WERI-Rb-1 (cell line): Measurements from ENCODE around the gene ACRBP.

Experiments
- DNase-seq: peaks from one replicate; pipeline ENCODE4 v3.0.0-alpha.2; 2020
- H3K27ac ChIP-seq: fragments of 250-450 bp; sonication (Bioruptor Pico); 2 replicates; pipeline ENCODE4 v1.5.1; 2020; ENCODE audit warnings: mild to moderate bottlenecking, moderate library complexity
- H3K27me3 ChIP-seq: fragments of 250-450 bp; sonication (Bioruptor Pico); 2 replicates; pipeline ENCODE4 v1.5.1; 2021; ENCODE audit warnings: mild to moderate bottlenecking, low read depth, moderate library complexity; ENCODE audit not compliant: insufficient read depth, severe bottlenecking
- H3K36me3 ChIP-seq: fragments of 250-450 bp; sonication (Bioruptor Pico); 2 replicates; pipeline ENCODE4 v1.5.1; 2020; ENCODE audit warnings: mild to moderate bottlenecking, moderate library complexity
- H3K4me3 ChIP-seq: 2 replicates; pipeline ENCODE4 v1.5.1; 2011; ENCODE audit warnings: low read depth, mild to moderate bottlenecking, control low read depth, low read length
- H3K9me3 ChIP-seq: fragments of 250-450 bp; sonication (Bioruptor Pico); 2 replicates; pipeline ENCODE4 v1.5.1; 2021; ENCODE audit warnings: mild to moderate bottlenecking, moderate library complexity; ENCODE audit not compliant: severe bottlenecking
- TF ChIP-seq, protein P1 (sequence below): IDR thresholded peaks from 2 replicates; pipeline ENCODE4 v1.5.1; 2011; ENCODE audit warnings: low read depth, mild to moderate bottlenecking, control low read depth, inconsistent platforms, low read length

ACRBP gene

DNA sequence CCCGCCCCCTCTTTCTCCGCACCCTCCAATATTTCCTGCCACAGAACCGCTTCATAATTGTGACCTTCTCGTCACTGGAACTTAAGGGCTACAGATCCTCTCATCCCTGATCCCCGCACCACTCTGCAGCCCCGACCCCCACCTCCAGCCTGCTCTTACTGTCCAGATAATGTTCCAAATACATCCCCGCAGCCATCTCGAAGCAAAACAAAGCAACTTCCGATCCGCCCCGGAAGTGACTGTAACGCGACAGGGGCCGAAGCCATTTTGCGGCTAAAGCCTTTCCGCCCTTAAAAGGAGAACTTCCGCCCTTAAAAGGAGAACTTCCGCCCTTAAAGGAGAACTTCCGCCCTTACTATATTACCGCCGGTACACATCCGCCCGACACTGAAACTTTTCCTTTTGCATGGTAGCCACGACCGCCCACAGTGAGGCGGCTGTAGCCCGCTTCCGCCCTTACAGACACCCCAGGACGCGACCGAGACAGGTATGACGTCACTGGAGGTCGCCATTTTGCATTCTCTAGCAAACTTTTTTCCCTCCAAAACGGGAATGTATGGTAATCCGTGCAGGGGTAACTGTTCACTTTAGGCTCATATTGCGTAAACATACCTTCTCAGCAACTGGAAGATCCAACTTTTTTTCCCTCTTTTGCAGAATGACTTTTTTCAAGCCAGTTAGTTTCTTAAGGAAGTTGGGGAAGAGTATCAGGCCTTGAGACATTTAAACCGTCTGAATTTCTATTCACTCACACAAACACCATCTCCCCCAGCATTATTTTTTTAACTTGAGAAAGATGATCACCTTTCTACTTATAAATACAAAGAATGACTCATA is 15.9 kb upstream of the ACRBP start, which contains the start of gene ING4:
ING4 (minus strand) TSS at position 214 of the 837 bp plus-strand sequence; CDS start at position 196, 18 bp downstream.
- peak within 1 kb of the TSS; percentile 80 for H3K27ac ChIP-seq
- TF ChIP-seq, protein P1, sequence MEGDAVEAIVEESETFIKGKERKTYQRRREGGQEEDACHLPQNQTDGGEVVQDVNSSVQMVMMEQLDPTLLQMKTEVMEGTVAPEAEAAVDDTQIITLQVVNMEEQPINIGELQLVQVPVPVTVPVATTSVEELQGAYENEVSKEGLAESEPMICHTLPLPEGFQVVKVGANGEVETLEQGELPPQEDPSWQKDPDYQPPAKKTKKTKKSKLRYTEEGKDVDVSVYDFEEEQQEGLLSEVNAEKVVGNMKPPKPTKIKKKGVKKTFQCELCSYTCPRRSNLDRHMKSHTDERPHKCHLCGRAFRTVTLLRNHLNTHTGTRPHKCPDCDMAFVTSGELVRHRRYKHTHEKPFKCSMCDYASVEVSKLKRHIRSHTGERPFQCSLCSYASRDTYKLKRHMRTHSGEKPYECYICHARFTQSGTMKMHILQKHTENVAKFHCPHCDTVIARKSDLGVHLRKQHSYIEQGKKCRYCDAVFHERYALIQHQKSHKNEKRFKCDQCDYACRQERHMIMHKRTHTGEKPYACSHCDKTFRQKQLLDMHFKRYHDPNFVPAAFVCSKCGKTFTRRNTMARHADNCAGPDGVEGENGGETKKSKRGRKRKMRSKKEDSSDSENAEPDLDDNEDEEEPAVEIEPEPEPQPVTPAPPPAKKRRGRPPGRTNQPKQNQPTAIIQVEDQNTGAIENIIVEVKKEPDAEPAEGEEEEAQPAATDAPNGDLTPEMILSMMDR, result no peak
- H3K4me3 ChIP-seq, result peak within 1 kb of the TSS; percentile 72
- peak; percentile 98 for DNase-seq
- no peaks in the 10 kb centered on the region for H3K9me3 ChIP-seq
- H3K27me3 ChIP-seq, result no peaks in the 10 kb centered on the region
- H3K36me3 ChIP-seq, result peaks cover 20% of the 10 kb centered on the region

DNA sequence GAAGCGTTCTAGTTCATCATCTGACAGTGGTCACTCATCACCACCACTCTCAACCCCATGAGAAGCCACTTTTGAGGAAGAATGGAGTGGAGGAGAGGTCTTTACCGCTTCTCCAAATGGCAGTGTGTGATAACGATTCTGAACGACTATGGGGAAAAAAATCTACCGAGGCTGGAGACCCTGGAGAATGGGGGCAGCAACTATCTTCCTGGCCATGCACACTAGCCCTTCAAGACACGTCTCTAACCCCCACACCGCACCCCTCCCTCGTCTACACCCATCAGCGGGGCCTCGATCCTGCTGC is 15.3 kb upstream of the ACRBP start:
- TF ChIP-seq, protein P1, result no peak
- no peaks in the 10 kb centered on the region for H3K9me3 ChIP-seq
- peaks cover 15% of the 10 kb centered on the region for H3K36me3 ChIP-seq
- H3K4me3 ChIP-seq, result peak overlapping the region; percentile 72
- no peaks in the 10 kb centered on the region for H3K27me3 ChIP-seq
- peak overlapping the region; percentile 68 for H3K27ac ChIP-seq
- no peak for DNase-seq

DNA sequence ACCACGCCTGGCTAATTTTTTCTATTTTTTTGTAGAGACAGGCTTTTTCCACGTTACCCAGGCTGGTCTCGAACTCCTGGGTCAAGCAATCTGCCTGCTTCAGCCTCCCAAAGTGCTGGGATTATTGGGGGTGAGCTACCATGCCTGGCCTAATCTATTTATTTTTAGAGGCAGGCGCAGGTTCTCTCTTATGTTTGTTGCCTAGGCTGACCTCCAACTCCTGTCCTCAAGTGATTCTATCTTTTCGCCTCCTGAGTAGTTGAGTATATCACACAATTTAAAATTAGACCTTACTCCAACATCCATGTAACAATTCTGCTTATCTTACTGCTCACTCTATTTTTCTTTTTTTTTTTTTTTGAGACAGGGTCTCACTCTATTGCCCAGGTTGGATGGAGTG is 6.8 kb upstream of the ACRBP start:
- Histone ChIP-seq H3K9me3 (no peaks in the 10 kb centered on the region), H3K4me3 (no peak overlapping the region), H3K36me3 (peaks cover 53% of the 10 kb centered on the region), H3K27ac (no peak overlapping the region), H3K27me3 (no peaks in the 10 kb centered on the region)
- DNase-seq, result no peak
- TF ChIP-seq, protein P1, result no peak

DNA sequence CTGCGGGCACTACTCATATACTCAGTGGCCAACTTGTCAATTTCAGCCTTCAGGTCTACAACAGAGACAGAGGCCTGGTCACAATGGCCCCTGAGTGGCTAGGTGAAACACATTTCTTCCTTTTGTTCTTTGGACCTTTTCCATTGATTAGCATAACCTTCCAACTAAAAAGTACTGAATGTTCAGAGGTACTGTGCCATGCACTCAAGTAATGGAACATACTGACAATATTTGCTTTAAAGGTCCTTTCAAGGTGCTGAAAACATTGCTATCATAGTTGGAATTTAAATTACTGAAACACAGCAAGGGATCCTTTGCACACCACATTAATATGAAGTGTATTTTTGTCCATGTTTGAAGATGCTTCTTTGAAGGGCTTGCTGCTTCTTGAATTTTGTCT is 6.1 kb upstream of the ACRBP start:
- TF ChIP-seq, protein P1, result no peak
- no peak overlapping the region for H3K27ac ChIP-seq
- H3K9me3 ChIP-seq, result no peaks in the 10 kb centered on the region
- peaks cover 56% of the 10 kb centered on the region for H3K36me3 ChIP-seq
- H3K27me3 ChIP-seq, result no peaks in the 10 kb centered on the region
- no peak overlapping the region for H3K4me3 ChIP-seq
- no peak for DNase-seq

DNA sequence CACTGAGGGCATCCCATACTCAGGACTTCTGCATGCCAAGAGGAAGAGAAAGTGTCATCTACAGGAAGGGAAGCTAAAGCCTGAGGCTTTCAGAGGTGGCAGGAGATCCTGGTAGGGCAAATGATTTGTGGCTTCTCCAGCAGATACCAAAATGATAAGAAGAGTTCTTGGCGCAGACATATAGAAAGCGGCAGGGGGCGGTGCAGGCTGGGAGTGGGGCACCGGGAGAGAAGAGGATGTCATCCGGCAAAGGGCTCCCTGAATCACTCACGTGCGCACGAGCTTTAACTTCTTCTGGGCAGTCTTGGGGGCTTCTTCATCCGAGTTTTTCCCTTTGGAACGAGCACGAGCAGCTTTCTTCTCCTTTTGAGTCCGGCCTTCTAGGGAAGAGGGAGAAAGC is 5.2 kb upstream of the ACRBP start:
- Histone ChIP-seq H3K27me3 (no peaks in the 10 kb centered on the region), H3K4me3 (no peak overlapping the region), H3K36me3 (peaks cover 63% of the 10 kb centered on the region), H3K27ac (no peak overlapping the region), H3K9me3 (no peaks in the 10 kb centered on the region)
- TF ChIP-seq, protein P1, result no peak
- DNase-seq, result no peak

DNA sequence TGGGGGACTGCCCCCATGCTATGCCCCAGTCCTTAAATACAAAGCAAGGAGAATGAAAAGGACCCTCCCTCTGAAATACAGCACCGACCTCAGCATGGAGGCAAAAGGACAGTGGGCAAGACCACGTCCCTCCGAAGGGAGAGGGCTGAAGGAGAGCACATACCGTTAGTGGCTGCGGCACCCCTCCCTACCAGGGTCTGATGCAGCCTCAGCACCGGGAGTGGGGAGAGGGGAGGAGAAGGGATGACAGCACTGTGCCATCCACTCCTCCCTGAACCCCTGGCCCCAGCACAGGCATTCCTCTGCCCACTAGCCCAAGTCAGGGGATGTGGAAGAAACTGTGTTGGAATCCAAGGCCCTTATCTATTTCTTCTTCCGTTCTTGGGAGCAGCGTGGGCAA is 3.6 kb upstream of the ACRBP start:
- no peak overlapping the region for H3K4me3 ChIP-seq
- no peaks in the 10 kb centered on the region for H3K27me3 ChIP-seq
- TF ChIP-seq, protein P1, result no peak
- peaks cover 50% of the 10 kb centered on the region for H3K36me3 ChIP-seq
- no peak for DNase-seq
- no peaks in the 10 kb centered on the region for H3K9me3 ChIP-seq
- no peak overlapping the region for H3K27ac ChIP-seq
